Endothelial cell of umbilical vein (primary cell): Measurements from ENCODE around the gene HIPK4. TPM values are rescaled to one million over a fixed set of nuclear protein-coding genes. Genes with fewer than 3 reads are reported as not detected.

Experiments used
- BruUV-seq: library from RNA; stranded (reverse); fragments of 400-500 nt; replicated peaks from 2 replicates; lab custom pipeline; 2021; lab: Mats Ljungman, UMichigan
- CTCF ChIA-PET: fragments of 300-600, 350-600 bp; sonication (Branson Sonifier 250); formaldehyde crosslinking; loops from one replicate; lab custom pipeline; 2021; ENCODE audit warnings: antibody characterized with exemption, inconsistent platforms; lab: Charles Lee
- POLR2A ChIA-PET: fragments of 300-600, 350-600 bp; sonication (Branson Sonifier 250); formaldehyde crosslinking; loops from one replicate; lab custom pipeline; 2021; ENCODE audit warnings: antibody characterized with exemption, inconsistent platforms; lab: Charles Lee
- DNase-seq: peaks from one replicate; pipeline ENCODE4 v3.0.0-alpha.2; 2011; ENCODE audit warnings: low read depth, low spot score
- FAIRE-seq: peaks from 2 replicates; lab custom pipeline; 2011; peaks lifted over from hg19 to GRCh38; lab: Jason Lieb, UNC
- H2AFZ ChIP-seq: 2 replicates; pipeline ENCODE4 v1.6.0; 2012; ENCODE audit warnings: low read depth, low read length, control low read depth, inconsistent platforms
- H3K27ac ChIP-seq: 2 replicates; pipeline ENCODE4 v1.5.1; 2011; ENCODE audit warnings: low read depth, mild to moderate bottlenecking, control low read depth, low read length, moderate library complexity; ENCODE audit not compliant: insufficient read depth
- H3K27me3 ChIP-seq, 2 experiments: 2 replicates each; pipeline versions ENCODE4 v1.6.0 to v1.6.1; 2011; ENCODE audit warnings: low read length in 2 of 2, mixed read lengths in 1 of 2; ENCODE audit not compliant: control insufficient read depth in 2 of 2, insufficient read depth in 2 of 2
- H3K36me3 ChIP-seq, 2 experiments: 2 replicates in 1 of 2; 3 replicates in 1 of 2; pipeline ENCODE4 v1.5.1; 2011; ENCODE audit warnings: low read length in 2 of 2, mild to moderate bottlenecking in 1 of 2, moderate library complexity in 1 of 2; ENCODE audit not compliant: control insufficient read depth in 2 of 2, insufficient read depth in 2 of 2; ENCODE audit errors: extremely low read depth in 1 of 2
- H3K4me1 ChIP-seq: 3 replicates; pipeline ENCODE4 v1.5.1; 2011; ENCODE audit warnings: mild to moderate bottlenecking, low read length; ENCODE audit not compliant: control insufficient read depth, insufficient read depth; ENCODE audit errors: extremely low read depth
- H3K4me2 ChIP-seq: 2 replicates; pipeline ENCODE4 v1.6.1; 2011; ENCODE audit warnings: low read length, control low read depth, mixed read lengths; ENCODE audit not compliant: insufficient read depth
- H3K4me3 ChIP-seq, 3 experiments: fragments of 200-600 bp in 1 of 3; sonication (generic), shearing (Covaris generic) in 1 of 3; replicated peaks in 1 of 3; 2 replicates each; pipeline ENCODE4 v1.5.1; 2011 to 2016; ENCODE audit warnings: control low read depth in 3 of 3, low read length in 3 of 3, mild to moderate bottlenecking in 2 of 3, inconsistent platforms in 1 of 3, low read depth in 1 of 3, moderate library complexity in 1 of 3; ENCODE audit not compliant: insufficient read depth in 1 of 3
- H3K79me2 ChIP-seq: 2 replicates; pipeline ENCODE4 v1.6.0; 2012; ENCODE audit warnings: low read length, inconsistent platforms; ENCODE audit not compliant: control insufficient read depth, insufficient read depth
- H3K9ac ChIP-seq: replicated peaks from 2 replicates; pipeline ENCODE3; 2011; ENCODE audit warnings: low read length, control low read depth; ENCODE audit not compliant: insufficient read depth; ENCODE audit errors: extremely low read depth
- H3K9me1 ChIP-seq: replicated peaks from 3 replicates; pipeline ENCODE4 v1.6.0; 2011; ENCODE audit warnings: mild to moderate bottlenecking, low read length; ENCODE audit not compliant: control insufficient read depth, insufficient read depth; ENCODE audit errors: extremely low read depth
- H3K9me3 ChIP-seq: replicated peaks from 2 replicates; pipeline ENCODE4 v1.5.1; 2012; ENCODE audit warnings: low read length, inconsistent platforms; ENCODE audit not compliant: control insufficient read depth, insufficient read depth
- H4K20me1 ChIP-seq: replicated peaks from 2 replicates; pipeline ENCODE3; 2011; ENCODE audit warnings: mild to moderate bottlenecking, low read length; ENCODE audit not compliant: control insufficient read depth, insufficient read depth; ENCODE audit errors: extremely low read depth
- EZH2 ChIP-seq: IDR thresholded peaks from 2 replicates; pipeline ENCODE4 v1.6.1; 2012; ENCODE audit warnings: borderline replicate concordance, low read depth, mild to moderate bottlenecking, moderate library complexity, low read length, inconsistent platforms; ENCODE audit not compliant: severe bottlenecking
- FOS ChIP-seq: IDR thresholded peaks from 2 replicates; pipeline ENCODE4 v1.6.1; 2011; ENCODE audit warnings: mild to moderate bottlenecking, low read length, moderate library complexity, borderline replicate concordance; ENCODE audit not compliant: insufficient read depth
- GATA2 ChIP-seq: IDR thresholded peaks from 2 replicates; pipeline ENCODE4 v1.7.0; 2011; ENCODE audit warnings: low read depth, mild to moderate bottlenecking, moderate library complexity, mixed read lengths, low read length; ENCODE audit not compliant: insufficient read length, insufficient read depth
- JUN ChIP-seq: IDR thresholded peaks from 2 replicates; pipeline ENCODE4 v1.6.1; 2011; ENCODE audit warnings: borderline replicate concordance, low read depth; ENCODE audit not compliant: insufficient read length, insufficient read depth
- MYC ChIP-seq: IDR thresholded peaks from one replicate; pipeline ENCODE4 v1.6.1; 2011; ENCODE audit warnings: mild to moderate bottlenecking, low read depth, low read length
- POLR2A ChIP-seq: IDR thresholded peaks from 2 replicates; pipeline ENCODE4 v1.6.1; 2012; ENCODE audit warnings: low read depth, mild to moderate bottlenecking, control low read depth, low read length
- POLR2AphosphoS5 ChIP-seq: IDR thresholded peaks from 2 replicates; pipeline ENCODE4 v1.6.1; 2012; ENCODE audit warnings: low read depth, mild to moderate bottlenecking, control low read depth, low read length, moderate library complexity; ENCODE audit not compliant: insufficient read depth
- dilution Hi-C: fragments of 300-500 bp; cut with MboI; formaldehyde crosslinking; loops from one replicate; pipeline ENCODE4 v1.15.0; 2019; ENCODE audit warnings: low sequenced_read_pairs; ENCODE audit not compliant: extremely low pct_ligation_motif_present
- intact Hi-C: fragments of 100-400 bp; cut with micrococcal nuclease; formaldehyde crosslinking; loops from one replicate; pipeline ENCODE4 v1.10.0; 2022
- polyA plus RNA-seq, 4 experiments: library from polyadenylated mRNA; depleted of rRNA in 3 of 4; stranded (reverse) in 3 of 4; unstranded in 1 of 4; fragments of >200 nt; gene quantifications; 2 replicates each; pipeline versions ENCODE4 v1.2.1 to v1.2.3, GENCODE V29; 2011 to 2012; ENCODE audit warnings: missing spikeins in 1 of 4
- total RNA-seq: library from RNA; stranded (reverse); gene quantifications from 2 replicates; pipeline ENCODE4 v1.2.3, GENCODE V29; 2021
- TF ChIP-seq, protein P1 (sequence below): IDR thresholded peaks from 2 replicates; pipeline ENCODE4 v1.6.1; 2011; ENCODE audit not compliant: insufficient read depth, insufficient read length
- TF ChIP-seq, protein P2 (sequence below), 2 donors: IDR thresholded peaks; 1 replicate in 1 of 2; 2 replicates in 1 of 2; pipeline ENCODE4 v1.5.1; 2011; ENCODE audit warnings: low read length in 2 of 2, mild to moderate bottlenecking in 2 of 2, moderate library complexity in 2 of 2, control low read depth in 1 of 2, inconsistent platforms in 1 of 2, low read depth in 1 of 2; ENCODE audit not compliant: insufficient read depth in 1 of 2; ENCODE audit errors: extremely low read depth in 1 of 2

HIPK4 gene
- total and polyA plus RNA-seq, 2 donors (not counting 3 experiments of a cell fraction or from before 2014, with no cell fraction given) = 0.12 TPM; not detected in 1

DNA sequence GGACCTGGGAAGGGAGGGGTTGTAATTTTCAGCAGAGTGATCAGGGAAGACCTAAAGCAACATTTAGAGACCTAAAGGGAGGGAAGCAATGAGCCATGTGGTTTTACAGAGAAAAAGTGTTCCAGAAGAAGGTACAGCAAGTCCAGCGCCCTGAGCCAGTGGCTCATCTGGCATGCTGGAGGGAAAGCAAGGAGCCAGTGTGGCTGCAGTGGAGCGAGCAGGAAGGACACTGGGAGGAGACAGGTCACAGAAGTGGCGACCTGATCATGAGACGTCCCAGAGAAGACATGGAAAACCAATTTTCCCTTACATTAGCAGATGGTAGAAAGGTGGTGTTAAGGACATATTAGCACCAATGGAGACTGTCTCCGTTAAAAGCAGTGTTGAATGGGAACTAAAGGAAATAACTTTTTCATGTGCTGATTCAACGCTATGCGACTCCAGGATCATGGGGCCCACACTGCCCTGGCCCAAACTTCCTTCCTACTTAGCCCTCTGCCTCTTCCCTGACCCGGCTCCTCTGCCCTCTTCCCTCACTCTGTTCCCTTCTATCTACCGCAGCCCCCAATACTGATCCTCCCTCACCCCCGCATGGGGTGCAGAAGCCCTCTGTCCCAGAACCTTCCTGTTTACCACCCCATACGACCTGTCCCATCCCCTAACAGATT is 47.2 kb downstream of the HIPK4 start:
- POLR2A ChIA-PET = no interaction called here
- intact Hi-C loops (no loop called here), dilution Hi-C loops (no loop called here)
- H3K4me1 ChIP-seq = peaks cover 9% of the 10 kb centered on the region
- FAIRE-seq = no peak
- no TSS peak for BruUV-seq
- no peak for DNase-seq
- H2AFZ ChIP-seq = no peak overlapping the region
- no peak overlapping the region for H3K9ac ChIP-seq
- no peak overlapping the region for H3K4me3 ChIP-seq
- H3K4me2 ChIP-seq = no peak overlapping the region
- no peak overlapping the region for H3K27ac ChIP-seq
- H3K27me3 ChIP-seq = no peaks in the 10 kb centered on the region
- CTCF ChIA-PET = interaction anchor here (2.1 kb wide), 1 partner anchor 38 kb away, joined by 4 read pairs; no protein-coding TSS in a partner anchor
- no peak for TF ChIP-seq POLR2AphosphoS5
- no peak for TF ChIP-seq POLR2A
- no peak for TF ChIP-seq JUN
- no peak for TF ChIP-seq GATA2
- no peak for TF ChIP-seq EZH2
- TF ChIP-seq, protein P1, sequence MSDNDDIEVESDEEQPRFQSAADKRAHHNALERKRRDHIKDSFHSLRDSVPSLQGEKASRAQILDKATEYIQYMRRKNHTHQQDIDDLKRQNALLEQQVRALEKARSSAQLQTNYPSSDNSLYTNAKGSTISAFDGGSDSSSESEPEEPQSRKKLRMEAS = no peak
- TF ChIP-seq, protein P2, sequence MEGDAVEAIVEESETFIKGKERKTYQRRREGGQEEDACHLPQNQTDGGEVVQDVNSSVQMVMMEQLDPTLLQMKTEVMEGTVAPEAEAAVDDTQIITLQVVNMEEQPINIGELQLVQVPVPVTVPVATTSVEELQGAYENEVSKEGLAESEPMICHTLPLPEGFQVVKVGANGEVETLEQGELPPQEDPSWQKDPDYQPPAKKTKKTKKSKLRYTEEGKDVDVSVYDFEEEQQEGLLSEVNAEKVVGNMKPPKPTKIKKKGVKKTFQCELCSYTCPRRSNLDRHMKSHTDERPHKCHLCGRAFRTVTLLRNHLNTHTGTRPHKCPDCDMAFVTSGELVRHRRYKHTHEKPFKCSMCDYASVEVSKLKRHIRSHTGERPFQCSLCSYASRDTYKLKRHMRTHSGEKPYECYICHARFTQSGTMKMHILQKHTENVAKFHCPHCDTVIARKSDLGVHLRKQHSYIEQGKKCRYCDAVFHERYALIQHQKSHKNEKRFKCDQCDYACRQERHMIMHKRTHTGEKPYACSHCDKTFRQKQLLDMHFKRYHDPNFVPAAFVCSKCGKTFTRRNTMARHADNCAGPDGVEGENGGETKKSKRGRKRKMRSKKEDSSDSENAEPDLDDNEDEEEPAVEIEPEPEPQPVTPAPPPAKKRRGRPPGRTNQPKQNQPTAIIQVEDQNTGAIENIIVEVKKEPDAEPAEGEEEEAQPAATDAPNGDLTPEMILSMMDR (IDR thresholded peaks at IDR 0.05; ENCODE audit: extremely low read depth in 1 of 2, insufficient read depth in 1 of 2, low read depth in 1 of 2, low read length in 2 of 2) = no peak
- no peak for TF ChIP-seq FOS
- no peak for TF ChIP-seq MYC
- H4K20me1 ChIP-seq = no peaks in the 10 kb centered on the region
- peaks cover 27% of the 10 kb centered on the region for H3K79me2 ChIP-seq
- no peaks in the 10 kb centered on the region for H3K9me3 ChIP-seq
- no peaks in the 10 kb centered on the region for H3K36me3 ChIP-seq
- H3K9me1 ChIP-seq = no peaks in the 10 kb centered on the region
